Lower leg skin (tissue), 4 donors: Measurements from ENCODE around the gene ACBD3. TPM values are rescaled to one million over a fixed set of nuclear protein-coding genes. Genes with fewer than 3 reads are reported as not detected.

ENCODE experiments used
- DNase-seq, 2 donors: peaks; one replicate each; pipeline ENCODE4 v3.0.0-alpha.2; 2019; ENCODE audit warnings: low spot score in 2 of 2
- H3K4me3 ChIP-seq: fragments of 200-600 bp; sonication (generic); 2 replicates; pipeline ENCODE4 v1.5.1; 2017; ENCODE audit warnings: mild to moderate bottlenecking, low read depth; ENCODE audit not compliant: poor library complexity, severe bottlenecking
- CTCF ChIP-seq, 3 donors: fragments of 450-650 bp; IDR thresholded peaks; one replicate each; pipeline ENCODE4 v1.5.1; 2016; ENCODE audit warnings: antibody characterized with exemption in 3 of 3, mild to moderate bottlenecking in 3 of 3, moderate library complexity in 2 of 3
- POLR2A ChIP-seq, 2 donors: fragments of 450-650 bp; IDR thresholded peaks; one replicate each; pipeline ENCODE4 v1.6.1; 2016 to 2017; ENCODE audit warnings: antibody characterized with exemption in 2 of 2, mild to moderate bottlenecking in 1 of 2, moderate library complexity in 1 of 2
- WGBS, 2 donors: methylation state at CpG; one replicate each; pipeline ENCODE4 v1.1.5; 2018; 5-methylcytosine and 5-hydroxymethylcytosine counted together
- intact Hi-C: fragments of 100-400 bp; cut with DNase I; formaldehyde crosslinking; loops from one replicate; pipeline ENCODE4 v1.15.0; 2023; ENCODE audit warnings: low total_unique reads
- total RNA-seq, 4 donors: library from RNA; depleted of rRNA; stranded (reverse); fragments of >200 nt; gene quantifications; one replicate each; pipeline ENCODE4 v1.1.0, GENCODE V29; 2016

ACBD3 gene
- total RNA-seq, 4 donors from 2014 or later: 39.7 to 57.6 (median 49.9) TPM

GRCh38 chr1:226100436-226101391 lies 85.8 kb downstream of the ACBD3 start:
- H3K4me3 ChIP-seq: peak overlapping the region; percentile 4
- whole genome bisulfite sequencing, 2 donors: 10 to 12% methylated on average over 32 of the region's 32 CpGs
- no peak for TF ChIP-seq POLR2A (IDR thresholded peaks at IDR 0.05)
- no peak for TF ChIP-seq CTCF (IDR thresholded peaks at IDR 0.05)
- DNase-seq: no peak
- intact Hi-C loops: no loop called here

- DNase-seq: no peak
- intact Hi-C loops: no loop called here
- H3K4me3 ChIP-seq: no peak overlapping the region
- TF ChIP-seq CTCF (IDR thresholded peaks at IDR 0.05): no peak
- TF ChIP-seq POLR2A (IDR thresholded peaks at IDR 0.05): no peak
- 92 to 95% methylated on average over 3 of the region's 3 CpGs for WGBS, 2 donors
Measured at GRCh38 chr1:226098870-226099835, 87.4 kb downstream of the ACBD3 start.

- TF ChIP-seq POLR2A (IDR thresholded peaks at IDR 0.05) (no peak), CTCF (IDR thresholded peaks at IDR 0.05) (no peak)
- intact Hi-C loops: no loop called here
- DNase-seq: no peak
- no peak overlapping the region for H3K4me3 ChIP-seq
- WGBS, 2 donors: 75 to 76% methylated on average over 5 of the region's 5 CpGs
Measured at GRCh38 chr1:226097866-226098625, 88.5 kb downstream of the ACBD3 start.

GRCh38 chr1:226095286-226095685 lies 91.3 kb downstream of the ACBD3 start:
- WGBS, 2 donors: 87 to 98% methylated on average over 2 of the region's 2 CpGs
- no peak overlapping the region for H3K4me3 ChIP-seq
- DNase-seq: peak in 1 of 2 donors; percentile 43
- TF ChIP-seq CTCF (IDR thresholded peaks at IDR 0.05): no peak
- no peak for TF ChIP-seq POLR2A (IDR thresholded peaks at IDR 0.05)
- intact Hi-C loops: no loop called here

Other genes starting within 250 kb of the ACBD3 start
- gene LEFTY2, start 245.5 kb downstream of the ACBD3 start, total RNA-seq: under 1 TPM in 2 of 4 donors, not detected in 2; 0.16 to 0.86 TPM
- gene SDE2, start 187.4 kb downstream of the ACBD3 start, total RNA-seq: 10 to 100 TPM; 26.2 to 32.7 (median 30.9) TPM
- gene H3-3A, start 124.0 kb downstream of the ACBD3 start, total RNA-seq: 100 to 1,000 TPM; 304 to 569 (median 410) TPM
- gene MIXL1, start 36.9 kb upstream of the ACBD3 start, total RNA-seq: not detected
- gene LIN9, start 122.4 kb upstream of the ACBD3 start, total RNA-seq: 1 to 10 TPM; 3.8 to 5.7 (median 4.9) TPM
- gene PARP1, start 221.4 kb upstream of the ACBD3 start, total RNA-seq: 10 to 100 TPM; 30.9 to 65.1 (median 48.2) TPM